ENCODE data around the gene HSD17B4.
"Not testable (repeated sequence)": the region's sequence is repeated elsewhere in the genome, so short reads cannot be mapped to it uniquely, and the experiment has no call there.

The HSD17B4 gene

DNA sequence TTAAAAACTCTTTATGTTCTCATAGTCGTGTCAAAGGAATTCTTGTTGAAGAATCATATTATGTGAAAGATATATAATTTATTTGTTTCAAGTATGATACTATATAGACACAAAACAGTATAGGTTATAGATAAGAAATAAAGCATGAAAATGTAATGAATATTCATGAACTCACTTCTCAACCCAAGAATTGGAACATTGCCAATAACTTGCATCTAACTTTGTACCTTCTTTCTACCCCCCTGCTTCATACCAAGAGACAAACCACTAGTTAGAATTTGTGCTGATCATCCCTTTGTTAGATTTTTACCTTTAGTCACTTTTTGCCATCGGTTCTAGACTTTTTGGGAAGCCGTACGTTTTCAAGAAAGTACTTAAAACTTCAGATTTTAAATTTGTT is 32.6 kb downstream of the HSD17B4 start:
- no peak for DNase-seq

DNA sequence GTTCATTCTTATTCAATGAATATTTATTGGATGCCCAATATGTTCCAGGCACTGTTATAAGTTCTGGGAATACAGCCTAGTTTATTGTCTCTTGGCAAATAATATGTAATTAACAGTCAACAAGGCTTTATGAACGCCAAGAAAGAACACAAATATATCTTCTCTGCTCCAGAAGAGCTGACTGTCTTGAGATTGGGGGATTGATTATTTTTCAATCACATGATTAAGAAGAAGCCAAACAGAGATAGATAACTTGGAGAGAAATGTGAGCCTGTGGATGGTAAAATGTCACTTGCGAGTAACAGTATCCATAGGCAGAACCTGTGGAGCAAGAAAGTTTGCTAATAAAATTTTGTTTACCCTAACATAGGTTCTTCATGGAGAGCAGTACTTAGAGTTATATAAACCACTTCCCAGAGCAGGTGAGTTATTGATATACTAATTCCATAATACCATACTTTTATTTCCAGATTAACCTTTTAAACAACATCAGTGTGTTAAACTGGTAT is 49.4 kb downstream of the HSD17B4 start:
- no peak for DNase-seq

DNA sequence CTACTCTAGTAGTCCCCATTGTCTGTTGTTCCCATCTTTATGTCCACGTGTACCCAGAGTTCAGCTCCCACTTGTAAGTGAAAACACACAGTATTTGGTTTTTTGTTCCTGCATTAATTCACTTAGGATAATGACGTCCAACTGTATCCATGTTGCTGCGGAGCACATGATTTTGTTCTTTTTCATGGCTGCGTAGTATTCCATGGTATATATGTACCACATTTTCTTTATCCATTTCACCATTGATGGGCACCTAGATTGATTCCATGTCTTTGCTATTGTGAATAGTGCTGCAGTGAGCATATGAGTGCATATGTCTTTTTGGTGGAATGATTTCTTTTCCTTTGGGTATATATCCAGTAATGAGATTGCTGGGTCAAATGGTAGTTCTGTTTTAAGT is 51.6 kb downstream of the HSD17B4 start:
- DNase-seq = not testable (repeated sequence)

DNA sequence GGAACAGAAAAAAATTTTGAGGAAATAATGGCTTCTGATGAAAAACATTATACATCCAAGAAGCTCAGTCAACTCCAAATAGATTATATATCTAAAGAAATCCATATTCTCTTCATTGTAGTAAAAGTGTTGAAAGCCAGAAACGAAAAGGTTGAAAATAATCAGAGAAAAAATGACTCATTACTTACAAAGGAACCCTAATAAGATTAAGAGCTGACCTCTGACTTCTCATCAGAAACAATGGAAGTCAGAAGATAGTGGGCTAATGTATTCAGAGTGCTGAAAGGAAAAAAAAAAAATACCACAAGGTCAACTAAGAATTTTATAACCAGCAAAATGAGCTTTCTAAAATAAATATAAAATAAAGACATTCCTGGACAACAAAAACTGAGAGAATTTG is 60.0 kb downstream of the HSD17B4 start:
- DNase-seq = no peak

DNA sequence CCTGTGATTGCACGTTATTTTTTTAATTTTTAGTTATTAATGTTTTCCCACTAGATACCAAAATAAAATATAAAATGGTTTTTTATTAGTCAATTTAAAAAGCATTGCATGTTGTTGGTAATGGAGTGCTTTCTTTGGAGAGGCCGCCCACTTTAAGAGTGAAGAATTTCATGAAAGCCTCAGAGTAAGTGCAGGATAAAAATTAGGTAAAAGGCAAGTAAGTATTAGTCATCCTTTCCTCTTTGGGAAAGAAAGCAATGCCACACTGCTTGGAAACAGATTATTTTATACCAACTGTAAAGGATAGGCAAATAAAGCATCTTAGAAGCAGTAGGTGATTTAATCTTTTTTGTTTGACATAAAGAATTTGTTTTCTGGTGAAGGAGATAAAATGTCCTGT is 62.9 kb downstream of the HSD17B4 start:
- DNase-seq = no peak

DNA sequence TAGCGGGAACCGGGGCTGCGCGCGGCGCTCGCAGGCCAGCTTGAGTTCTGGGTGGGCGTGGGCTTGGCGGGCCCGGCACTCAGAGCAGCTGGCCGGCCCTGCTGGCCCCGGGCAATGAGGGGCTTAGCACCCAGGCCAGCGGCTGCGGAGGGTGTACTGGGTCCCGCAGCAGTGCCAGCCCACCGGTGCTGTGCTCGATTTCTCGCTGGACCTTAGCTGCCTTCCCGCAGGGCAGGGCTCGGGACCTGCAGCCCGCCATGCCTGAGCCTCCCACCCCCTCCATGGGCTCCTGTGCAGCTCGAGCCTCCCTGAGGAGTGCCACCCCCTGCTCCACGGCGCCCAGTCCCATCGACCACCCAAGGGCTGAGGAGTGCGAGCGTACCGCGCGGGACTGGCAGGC is 64.8 kb downstream of the HSD17B4 start:
- not testable (repeated sequence) for DNase-seq

DNA sequence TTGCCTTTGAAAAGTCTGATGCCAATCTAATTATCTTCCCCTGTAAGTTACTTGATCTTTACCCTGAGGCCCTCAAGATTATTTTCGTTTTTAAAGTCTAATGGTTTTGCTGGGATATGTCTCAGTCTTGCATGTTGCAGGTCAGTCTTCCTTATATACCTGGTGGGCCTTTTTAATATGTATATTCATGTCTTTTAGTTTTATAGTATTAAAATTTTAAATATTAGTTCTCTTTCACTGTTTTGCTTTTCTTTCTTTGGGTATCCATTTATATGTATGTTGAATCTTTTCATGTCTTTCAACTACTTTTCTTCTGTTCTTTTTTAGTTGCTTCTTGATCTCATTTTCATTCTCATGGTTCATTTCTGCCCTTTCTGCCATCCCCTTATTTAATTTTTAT is 68.9 kb downstream of the HSD17B4 start:
- DNase-seq = no peak

DNA sequence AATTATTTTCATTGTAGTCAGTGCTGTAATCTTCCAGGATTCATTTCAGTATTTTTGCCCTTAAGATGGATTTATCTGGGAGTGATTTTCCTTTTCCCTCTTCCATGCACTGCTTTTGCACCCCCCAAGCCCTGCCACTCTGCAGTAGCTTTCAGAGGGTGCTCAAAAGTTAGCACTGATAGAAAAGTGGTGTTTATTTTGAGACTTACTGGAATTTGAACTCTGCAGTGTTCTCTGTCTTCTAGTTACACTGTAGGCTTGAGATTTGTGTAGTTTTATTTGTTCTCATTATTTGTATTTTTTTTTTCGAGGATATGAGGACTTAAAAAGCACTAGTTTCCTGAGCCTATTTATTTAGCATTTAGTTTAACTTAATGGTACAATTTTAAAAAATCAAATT is 70.5 kb downstream of the HSD17B4 start:
- DNase-seq = no peak

DNA sequence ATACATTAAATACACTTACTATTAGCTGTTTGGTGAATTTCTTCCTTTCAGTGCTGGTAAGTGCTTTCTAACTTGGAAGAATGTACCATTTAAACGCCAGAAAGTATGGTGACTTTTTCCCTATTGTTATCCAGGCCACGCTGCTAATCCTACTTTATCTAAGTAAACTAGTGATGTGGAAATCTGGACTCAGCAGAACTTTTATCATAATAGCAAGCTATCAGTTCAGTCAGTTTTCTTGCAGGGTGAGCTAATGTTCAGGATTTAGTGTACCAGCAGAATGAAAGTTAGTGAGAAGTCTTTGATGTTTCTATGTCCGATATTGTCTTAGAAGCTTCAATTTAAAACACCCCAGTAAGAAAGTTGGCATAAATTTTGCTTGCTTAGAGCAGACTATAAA is 72.2 kb downstream of the HSD17B4 start:
- DNase-seq = no peak

DNA sequence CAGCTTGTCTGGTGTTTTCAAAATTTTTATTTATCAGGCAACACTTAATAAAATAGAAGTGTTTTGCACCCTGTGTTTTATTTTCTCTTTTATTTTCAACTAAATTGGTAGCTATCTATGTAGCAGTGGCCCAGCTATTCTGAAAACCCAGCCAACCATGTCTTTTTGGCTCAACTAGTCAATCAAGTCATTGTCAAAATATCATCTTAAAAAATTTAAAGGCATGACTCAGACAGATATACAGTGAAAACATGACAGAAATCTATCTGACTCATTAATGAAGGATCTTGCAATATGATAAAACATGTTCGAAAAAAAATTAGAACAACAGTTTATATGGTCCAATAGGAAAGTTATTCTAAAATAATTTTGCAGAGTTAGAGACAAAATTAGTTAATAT is 75.1 kb downstream of the HSD17B4 start:
- DNase-seq = no peak

DNA sequence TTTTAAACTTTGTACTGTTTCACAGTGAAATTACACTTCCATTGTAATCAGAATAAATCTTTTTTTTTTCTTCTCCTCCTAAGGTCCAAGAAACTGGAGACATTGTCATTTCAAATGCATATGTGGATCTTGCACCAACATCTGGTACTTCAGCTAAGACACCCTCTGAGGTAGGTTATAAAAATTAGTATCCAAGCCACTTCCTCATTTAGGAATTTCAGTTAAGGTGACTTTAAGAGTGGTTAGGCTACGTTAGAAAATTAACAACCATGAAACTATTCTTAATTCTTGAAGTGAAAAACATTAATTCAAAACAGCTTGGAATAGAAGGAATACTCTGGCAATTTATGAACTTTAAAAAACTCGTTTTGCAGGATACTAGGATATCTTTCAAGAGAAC is 77.5 kb downstream of the HSD17B4 start:
- no peak for DNase-seq

DNA sequence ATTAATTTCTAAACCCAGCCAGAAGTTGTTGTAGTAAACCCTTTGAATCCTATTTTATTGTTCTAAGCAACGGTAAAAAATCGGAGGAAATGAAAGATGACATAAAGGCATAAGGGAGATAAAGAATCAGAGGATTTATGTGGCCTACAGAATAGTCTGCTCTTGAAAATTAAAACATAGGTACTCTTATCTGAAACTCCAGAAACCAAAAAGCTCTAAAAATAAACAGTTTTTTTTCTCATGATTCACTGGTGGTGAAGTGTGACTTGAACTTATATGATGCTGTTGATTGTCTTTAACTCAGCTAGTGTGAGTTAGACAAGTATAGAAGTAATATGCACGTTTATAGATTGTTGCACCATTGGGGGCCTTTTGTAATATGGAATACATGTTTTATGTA is 80.3 kb downstream of the HSD17B4 start:
- DNase-seq = no peak

DNA sequence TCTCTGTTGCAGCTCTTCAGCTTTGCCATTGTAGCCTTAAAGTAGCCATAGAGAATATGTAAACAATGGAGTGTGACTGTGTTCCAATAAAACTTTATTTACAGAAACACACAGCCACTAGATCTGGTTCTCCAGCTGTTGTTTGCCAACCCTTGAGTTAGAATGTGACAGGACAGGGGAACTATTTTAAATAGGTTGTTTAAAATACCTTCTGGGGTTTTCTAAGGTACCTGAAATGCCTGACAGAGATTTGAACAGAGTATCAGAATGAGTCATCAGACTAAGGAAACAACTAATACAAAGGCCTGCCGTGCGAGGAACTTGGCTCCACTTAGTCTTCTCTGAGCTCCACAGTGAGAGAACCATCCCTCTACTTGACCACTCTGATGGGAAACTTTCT is 85.4 kb downstream of the HSD17B4 start:
- DNase-seq = no peak

DNA sequence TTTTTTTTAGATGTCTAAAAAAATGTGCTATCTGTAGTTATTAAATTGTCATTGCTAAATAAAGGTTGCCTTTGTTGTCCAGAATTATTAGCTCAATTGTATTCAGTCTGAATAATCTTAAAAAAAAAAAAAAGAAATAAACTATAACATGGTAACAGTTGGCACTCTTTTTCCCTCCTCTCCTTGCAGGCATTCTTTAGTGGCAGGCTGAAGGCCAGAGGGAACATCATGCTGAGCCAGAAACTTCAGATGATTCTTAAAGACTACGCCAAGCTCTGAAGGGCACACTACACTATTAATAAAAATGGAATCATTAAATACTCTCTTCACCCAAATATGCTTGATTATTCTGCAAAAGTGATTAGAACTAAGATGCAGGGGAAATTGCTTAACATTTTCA is 89.4 kb downstream of the HSD17B4 start:
- DNase-seq = no peak

DNA sequence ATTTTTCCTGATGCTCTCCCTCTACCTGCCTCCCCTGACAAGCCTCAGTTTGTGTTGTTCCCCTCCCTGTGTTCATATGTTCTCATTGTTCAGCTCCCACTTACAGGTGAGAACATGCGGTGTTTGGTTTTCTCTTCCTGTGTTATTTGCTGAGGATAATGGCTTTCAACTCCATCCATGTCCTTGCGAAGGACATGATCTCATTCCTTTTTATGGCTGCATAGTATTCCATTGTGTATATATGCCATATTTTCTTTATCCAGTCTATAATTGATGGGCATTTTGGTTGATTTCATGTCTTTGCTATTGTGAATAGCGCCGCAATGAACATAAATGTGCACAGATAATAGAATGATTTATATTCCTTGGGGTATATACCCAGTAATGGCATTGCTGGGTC is 99.5 kb downstream of the HSD17B4 start:
- no peak for DNase-seq

DNA sequence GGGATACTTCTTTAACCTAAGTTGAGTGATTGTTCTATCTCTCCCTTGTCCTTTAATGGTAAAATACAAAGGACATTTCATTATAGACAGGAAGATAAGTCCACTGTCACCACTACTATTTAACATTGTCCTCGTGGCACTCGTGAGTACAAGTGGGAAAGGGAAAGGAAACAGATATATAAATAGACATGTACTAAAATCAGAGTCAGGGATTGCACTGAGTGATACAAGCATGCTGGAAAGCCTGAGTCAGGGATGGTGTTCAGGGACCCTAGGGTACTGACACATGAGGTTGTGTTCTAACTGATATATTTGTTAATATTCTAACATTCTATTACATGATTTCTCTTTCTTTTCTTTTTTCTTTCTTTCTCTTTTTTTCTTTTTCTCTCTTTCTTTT is 102.3 kb downstream of the HSD17B4 start:
- DNase-seq = no peak

DNA sequence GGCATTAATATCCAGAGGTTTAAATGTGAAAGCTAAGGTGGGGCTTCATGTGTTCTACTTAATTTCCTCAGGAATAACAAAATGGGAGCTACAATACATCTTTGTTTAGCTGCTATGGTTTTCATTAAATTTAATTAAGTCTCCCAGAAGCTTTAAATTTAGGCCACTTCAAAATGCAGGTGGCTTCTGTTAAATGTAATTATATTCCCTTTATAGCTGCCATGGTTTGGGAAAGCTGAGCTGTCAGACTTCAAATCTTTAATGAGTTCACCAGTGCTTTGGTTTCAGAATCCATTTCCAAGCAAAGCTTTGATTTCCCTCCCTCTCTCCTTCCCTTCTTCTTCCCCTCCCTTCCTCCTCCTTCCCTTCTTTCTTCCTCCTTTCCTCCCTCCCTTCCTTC is 118.6 kb downstream of the HSD17B4 start:
- no peak for DNase-seq

DNA sequence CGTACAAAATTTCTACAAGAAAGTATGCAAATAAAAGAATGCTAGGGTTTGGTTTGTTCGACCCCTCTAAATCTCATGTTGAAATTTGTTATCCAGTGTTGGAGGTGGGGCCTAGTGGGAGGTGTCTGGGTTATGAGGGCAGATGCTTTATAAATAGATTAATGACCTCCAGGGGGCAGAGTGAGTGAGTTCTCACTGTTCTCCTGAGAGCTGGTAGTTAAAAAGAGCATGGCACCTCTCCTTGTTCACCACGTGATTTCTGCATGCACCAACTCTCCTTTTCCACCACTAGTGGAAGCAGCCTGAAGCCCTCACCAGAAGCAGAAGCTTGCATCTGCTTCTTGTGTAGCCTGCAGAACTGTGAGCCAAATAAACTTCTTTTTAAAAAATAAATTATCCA is 126.6 kb downstream of the HSD17B4 start:
- no peak for DNase-seq

DNA sequence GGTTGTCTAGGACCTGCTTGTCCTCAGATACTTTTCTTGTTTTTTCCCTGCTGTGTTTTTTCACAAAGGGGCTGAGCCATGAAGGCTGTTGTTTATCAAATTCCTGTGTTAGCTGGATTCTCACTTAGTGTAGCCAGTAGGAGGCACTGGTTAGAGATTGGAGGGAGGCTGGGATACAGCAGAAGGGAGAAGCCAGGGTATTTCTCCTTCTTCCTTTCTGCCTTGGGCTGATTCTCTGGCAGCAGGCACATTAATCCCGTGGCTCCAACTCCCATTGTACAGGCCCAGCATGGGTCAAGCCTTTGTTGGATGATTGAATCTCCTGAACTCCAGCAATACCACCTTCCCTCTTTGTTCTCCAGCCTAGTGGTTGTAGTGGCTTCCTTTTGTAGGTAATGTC is 130.7 kb downstream of the HSD17B4 start:
- no peak for DNase-seq

DNA sequence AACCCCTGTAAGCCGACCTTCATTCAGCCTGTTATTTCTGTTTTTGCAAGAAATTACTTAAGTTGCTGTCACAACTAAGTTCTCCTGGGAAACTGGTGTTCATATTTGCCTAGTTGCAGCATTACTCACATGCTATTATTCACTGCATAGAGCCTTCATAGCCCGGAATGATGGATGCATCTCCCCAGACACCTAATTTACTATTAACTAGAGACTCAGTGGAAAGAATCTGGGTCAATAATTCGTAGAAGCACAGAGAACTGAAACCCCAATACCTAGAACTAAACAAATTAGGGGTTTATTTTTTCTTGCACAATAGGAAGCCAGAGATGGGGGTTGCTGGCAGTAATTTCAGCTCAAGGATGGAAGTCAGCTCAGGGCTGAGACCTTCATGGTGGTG is 131.4 kb downstream of the HSD17B4 start:
- no peak for DNase-seq
